Thyroid gland (tissue), 4 donors: ENCODE data around the gene TMEM51.

ENCODE experiments used
- CTCF ChIP-seq, 6 experiments: fragments of 200-600 bp in 3 of 6; fragments of 450-650 bp in 3 of 6; sonication (generic) in 3 of 6; IDR thresholded peaks; one replicate each; pipeline ENCODE4 v1.5.1; 2016 to 2019; ENCODE audit warnings: antibody characterized with exemption in 6 of 6, mild to moderate bottlenecking in 2 of 6, inconsistent platforms in 1 of 6, moderate library complexity in 1 of 6
- POLR2A ChIP-seq, 2 donors: fragments of 450-650 bp; IDR thresholded peaks; one replicate each; pipeline ENCODE4 v1.6.1; 2017; ENCODE audit warnings: antibody characterized with exemption in 2 of 2, mild to moderate bottlenecking in 2 of 2, moderate library complexity in 1 of 2

- TF ChIP-seq CTCF (IDR thresholded peaks at IDR 0.05) (no peak), POLR2A (IDR thresholded peaks at IDR 0.05) (no peak)
Measured at GRCh38 chr1:15128077-15128476, 25.5 kb upstream of the TMEM51 start.
